ENCODE results near the gene MGAT4B. TPM values are rescaled to one million over a fixed set of nuclear protein-coding genes. Genes with fewer than 3 reads are reported as not detected.
A peak's percentile ranks its signal among the peaks of the same experiment; 100 is the strongest.

MGAT4B gene
- polyA plus RNA-seq, 3 donors, result 12.4 to 151 (median 14.3) TPM

- peaks cover 92% of the 10 kb centered on the region for H3K79me2 ChIP-seq (ENCODE audit: insufficient read depth, low read length)
- peak; percentile 49 to 61 (median 50) for DNase-seq
- H2AFZ ChIP-seq (ENCODE audit: insufficient read depth, low read depth, low read length, poor library complexity, severe bottlenecking), result no peak overlapping the region
- H3K27ac ChIP-seq (ENCODE audit: low read depth in 1 of 2, low read length in 2 of 2), result peak overlapping the region in 1 of 2 donors; percentile 60
- peaks cover 95% of the 10 kb centered on the region for H3K4me1 Mint-ChIP-seq
- H3K27ac Mint-ChIP-seq, result peak overlapping the region in 5 of 7 donors; percentile 14 to 68 (median 46)
- peaks cover 0 to 6% (median 0%) of the 10 kb centered on the region in 3 donors for H3K27me3 Mint-ChIP-seq (ENCODE audit: low read depth in 3 of 3)
- H3K36me3 Mint-ChIP-seq, result peaks cover 22 to 30% of the 10 kb centered on the region in 2 donors
- peak; percentile 92 for TF ChIP-seq CTCF (IDR thresholded peaks at IDR 0.05)
- peak overlapping the region; percentile 16 for H3K4me2 ChIP-seq (replicated peaks; ENCODE audit: extremely low read depth, low read length, poor library complexity, severe bottlenecking)
- peaks cover 94 to 98% of the 10 kb centered on the region in 2 donors for H3K4me1 ChIP-seq (ENCODE audit: control insufficient read depth in 1 of 2, insufficient read depth in 2 of 2, low read length in 2 of 2)
- H3K27me3 ChIP-seq (ENCODE audit: control insufficient read depth in 2 of 2, insufficient read depth in 2 of 2, low read length in 2 of 2), result no peaks in the 10 kb centered on the region
- intact Hi-C loops (cut with micrococcal nuclease), result loop anchor here in 1 of 2 donors (2.0 kb wide), 1 partner anchor 13 kb away; no protein-coding TSS in a partner anchor
- 76% methylated on average over 5 of the region's 10 CpGs for WGBS (ENCODE audit: insufficient coverage)
- H3K9me3 ChIP-seq (replicated peaks in 1 of 2; ENCODE audit: control insufficient read depth in 1 of 2, insufficient read depth in 1 of 2, low read length in 2 of 2), result no peaks in the 10 kb centered on the region
- H4K20me1 ChIP-seq (ENCODE audit: insufficient read depth, low read length), result peaks cover 98% of the 10 kb centered on the region
- no peak overlapping the region for H3K9ac ChIP-seq (ENCODE audit: insufficient read depth, low read length, poor library complexity, severe bottlenecking)
- peaks cover 12 to 17% of the 10 kb centered on the region in 2 donors for H3K36me3 ChIP-seq (replicated peaks in 1 of 2; ENCODE audit: control insufficient read depth in 1 of 2, insufficient read depth in 2 of 2, low read length in 2 of 2)
- no peak overlapping the region for H3K4me3 ChIP-seq (replicated peaks in 1 of 3; ENCODE audit: low read depth in 2 of 3, low read length in 3 of 3)
- no peaks in the 10 kb centered on the region for H3K9me3 Mint-ChIP-seq
- peak overlapping the region in 1 of 2 donors; percentile 26 for H3K4me3 Mint-ChIP-seq
These were observed 43.3 kb downstream of the MGAT4B start for GRCh38 chr5:179763215-179763945.

GRCh38 chr5:179762781-179763176 lies 43.9 kb downstream of the MGAT4B start:
- H3K4me1 Mint-ChIP-seq, result peaks cover 95% of the 10 kb centered on the region
- H3K27ac Mint-ChIP-seq, result peak overlapping the region in 2 of 7 donors; percentile 70 to 77
- TF ChIP-seq CTCF (IDR thresholded peaks at IDR 0.05), result no peak
- no peak overlapping the region for H3K4me3 Mint-ChIP-seq
- no CpG with 5 or more reads among the region's 3 CpGs for WGBS (ENCODE audit: insufficient coverage)
- no peaks in the 10 kb centered on the region for H3K9me3 ChIP-seq (replicated peaks in 1 of 2; ENCODE audit: control insufficient read depth in 1 of 2, insufficient read depth in 1 of 2, low read length in 2 of 2)
- peak overlapping the region in 1 of 2 donors; percentile 60 for H3K27ac ChIP-seq (ENCODE audit: low read depth in 1 of 2, low read length in 2 of 2)
- no peak overlapping the region for H2AFZ ChIP-seq (ENCODE audit: insufficient read depth, low read depth, low read length, poor library complexity, severe bottlenecking)
- no peak overlapping the region for H3K4me3 ChIP-seq (replicated peaks in 1 of 3; ENCODE audit: low read depth in 2 of 3, low read length in 3 of 3)
- H3K4me2 ChIP-seq (replicated peaks; ENCODE audit: extremely low read depth, low read length, poor library complexity, severe bottlenecking), result no peak overlapping the region
- no peak for DNase-seq
- peaks cover 0 to 6% (median 0%) of the 10 kb centered on the region in 3 donors for H3K27me3 Mint-ChIP-seq (ENCODE audit: low read depth in 3 of 3)
- intact Hi-C loops (cut with micrococcal nuclease), result loop anchor here in 1 of 2 donors (2.0 kb wide), 1 partner anchor 14 kb away; no protein-coding TSS in a partner anchor
- H3K4me1 ChIP-seq (ENCODE audit: control insufficient read depth in 1 of 2, insufficient read depth in 2 of 2, low read length in 2 of 2), result peaks cover 97 to 98% of the 10 kb centered on the region in 2 donors
- no peak overlapping the region for H3K9ac ChIP-seq (ENCODE audit: insufficient read depth, low read length, poor library complexity, severe bottlenecking)
- H3K79me2 ChIP-seq (ENCODE audit: insufficient read depth, low read length), result peaks cover 92% of the 10 kb centered on the region
- no peaks in the 10 kb centered on the region for H3K27me3 ChIP-seq (ENCODE audit: control insufficient read depth in 2 of 2, insufficient read depth in 2 of 2, low read length in 2 of 2)
- peaks cover 98% of the 10 kb centered on the region for H4K20me1 ChIP-seq (ENCODE audit: insufficient read depth, low read length)
- H3K9me3 Mint-ChIP-seq, result no peaks in the 10 kb centered on the region
- H3K36me3 ChIP-seq (replicated peaks in 1 of 2; ENCODE audit: control insufficient read depth in 1 of 2, insufficient read depth in 2 of 2, low read length in 2 of 2), result peaks cover 12 to 17% of the 10 kb centered on the region in 2 donors
- peaks cover 19 to 24% of the 10 kb centered on the region in 2 donors for H3K36me3 Mint-ChIP-seq
